Endothelial cell of umbilical vein (primary cell): ENCODE results near the gene NAMPT. TPM values are rescaled to one million over a fixed set of nuclear protein-coding genes. Genes with fewer than 3 reads are reported as not detected.

Experiments
- BruUV-seq: library from RNA; stranded (reverse); fragments of 400-500 nt; replicated peaks from 2 replicates; lab custom pipeline; 2021; lab: Mats Ljungman, UMichigan
- CTCF ChIA-PET: fragments of 300-600, 350-600 bp; sonication (Branson Sonifier 250); formaldehyde crosslinking; loops from one replicate; lab custom pipeline; 2021; ENCODE audit warnings: antibody characterized with exemption, inconsistent platforms; lab: Charles Lee
- POLR2A ChIA-PET: fragments of 300-600, 350-600 bp; sonication (Branson Sonifier 250); formaldehyde crosslinking; loops from one replicate; lab custom pipeline; 2021; ENCODE audit warnings: antibody characterized with exemption, inconsistent platforms; lab: Charles Lee
- DNase-seq: peaks from one replicate; pipeline ENCODE4 v3.0.0-alpha.2; 2011; ENCODE audit warnings: low read depth, low spot score
- FAIRE-seq: peaks from 2 replicates; lab custom pipeline; 2011; peaks lifted over from hg19 to GRCh38; lab: Jason Lieb, UNC
- H2AFZ ChIP-seq: 2 replicates; pipeline ENCODE4 v1.6.0; 2012; ENCODE audit warnings: low read depth, low read length, control low read depth, inconsistent platforms
- H3K27ac ChIP-seq: 2 replicates; pipeline ENCODE4 v1.5.1; 2011; ENCODE audit warnings: low read depth, mild to moderate bottlenecking, control low read depth, low read length, moderate library complexity; ENCODE audit not compliant: insufficient read depth
- H3K27me3 ChIP-seq, 2 experiments: 2 replicates each; pipeline versions ENCODE4 v1.6.0 to v1.6.1; 2011; ENCODE audit warnings: low read length in 2 of 2, mixed read lengths in 1 of 2; ENCODE audit not compliant: control insufficient read depth in 2 of 2, insufficient read depth in 2 of 2
- H3K36me3 ChIP-seq, 2 experiments: 2 replicates in 1 of 2; 3 replicates in 1 of 2; pipeline ENCODE4 v1.5.1; 2011; ENCODE audit warnings: low read length in 2 of 2, mild to moderate bottlenecking in 1 of 2, moderate library complexity in 1 of 2; ENCODE audit not compliant: control insufficient read depth in 2 of 2, insufficient read depth in 2 of 2; ENCODE audit errors: extremely low read depth in 1 of 2
- H3K4me1 ChIP-seq: 3 replicates; pipeline ENCODE4 v1.5.1; 2011; ENCODE audit warnings: mild to moderate bottlenecking, low read length; ENCODE audit not compliant: control insufficient read depth, insufficient read depth; ENCODE audit errors: extremely low read depth
- H3K4me2 ChIP-seq: 2 replicates; pipeline ENCODE4 v1.6.1; 2011; ENCODE audit warnings: low read length, control low read depth, mixed read lengths; ENCODE audit not compliant: insufficient read depth
- H3K4me3 ChIP-seq, 3 experiments: fragments of 200-600 bp in 1 of 3; sonication (generic), shearing (Covaris generic) in 1 of 3; replicated peaks in 1 of 3; 2 replicates each; pipeline ENCODE4 v1.5.1; 2011 to 2016; ENCODE audit warnings: control low read depth in 3 of 3, low read length in 3 of 3, mild to moderate bottlenecking in 2 of 3, inconsistent platforms in 1 of 3, low read depth in 1 of 3, moderate library complexity in 1 of 3; ENCODE audit not compliant: insufficient read depth in 1 of 3
- H3K79me2 ChIP-seq: 2 replicates; pipeline ENCODE4 v1.6.0; 2012; ENCODE audit warnings: low read length, inconsistent platforms; ENCODE audit not compliant: control insufficient read depth, insufficient read depth
- H3K9ac ChIP-seq: replicated peaks from 2 replicates; pipeline ENCODE3; 2011; ENCODE audit warnings: low read length, control low read depth; ENCODE audit not compliant: insufficient read depth; ENCODE audit errors: extremely low read depth
- H3K9me1 ChIP-seq: replicated peaks from 3 replicates; pipeline ENCODE4 v1.6.0; 2011; ENCODE audit warnings: mild to moderate bottlenecking, low read length; ENCODE audit not compliant: control insufficient read depth, insufficient read depth; ENCODE audit errors: extremely low read depth
- H3K9me3 ChIP-seq: replicated peaks from 2 replicates; pipeline ENCODE4 v1.5.1; 2012; ENCODE audit warnings: low read length, inconsistent platforms; ENCODE audit not compliant: control insufficient read depth, insufficient read depth
- H4K20me1 ChIP-seq: replicated peaks from 2 replicates; pipeline ENCODE3; 2011; ENCODE audit warnings: mild to moderate bottlenecking, low read length; ENCODE audit not compliant: control insufficient read depth, insufficient read depth; ENCODE audit errors: extremely low read depth
- EZH2 ChIP-seq: IDR thresholded peaks from 2 replicates; pipeline ENCODE4 v1.6.1; 2012; ENCODE audit warnings: borderline replicate concordance, low read depth, mild to moderate bottlenecking, moderate library complexity, low read length, inconsistent platforms; ENCODE audit not compliant: severe bottlenecking
- FOS ChIP-seq: IDR thresholded peaks from 2 replicates; pipeline ENCODE4 v1.6.1; 2011; ENCODE audit warnings: mild to moderate bottlenecking, low read length, moderate library complexity, borderline replicate concordance; ENCODE audit not compliant: insufficient read depth
- GATA2 ChIP-seq: IDR thresholded peaks from 2 replicates; pipeline ENCODE4 v1.7.0; 2011; ENCODE audit warnings: low read depth, mild to moderate bottlenecking, moderate library complexity, mixed read lengths, low read length; ENCODE audit not compliant: insufficient read length, insufficient read depth
- JUN ChIP-seq: IDR thresholded peaks from 2 replicates; pipeline ENCODE4 v1.6.1; 2011; ENCODE audit warnings: borderline replicate concordance, low read depth; ENCODE audit not compliant: insufficient read length, insufficient read depth
- MAX ChIP-seq: IDR thresholded peaks from 2 replicates; pipeline ENCODE4 v1.6.1; 2011; ENCODE audit not compliant: insufficient read depth, insufficient read length
- MYC ChIP-seq: IDR thresholded peaks from one replicate; pipeline ENCODE4 v1.6.1; 2011; ENCODE audit warnings: mild to moderate bottlenecking, low read depth, low read length
- POLR2A ChIP-seq: IDR thresholded peaks from 2 replicates; pipeline ENCODE4 v1.6.1; 2012; ENCODE audit warnings: low read depth, mild to moderate bottlenecking, control low read depth, low read length
- POLR2AphosphoS5 ChIP-seq: IDR thresholded peaks from 2 replicates; pipeline ENCODE4 v1.6.1; 2012; ENCODE audit warnings: low read depth, mild to moderate bottlenecking, control low read depth, low read length, moderate library complexity; ENCODE audit not compliant: insufficient read depth
- dilution Hi-C: fragments of 300-500 bp; cut with MboI; formaldehyde crosslinking; loops from one replicate; pipeline ENCODE4 v1.15.0; 2019; ENCODE audit warnings: low sequenced_read_pairs; ENCODE audit not compliant: extremely low pct_ligation_motif_present
- intact Hi-C: fragments of 100-400 bp; cut with micrococcal nuclease; formaldehyde crosslinking; loops from one replicate; pipeline ENCODE4 v1.10.0; 2022
- polyA plus RNA-seq, 4 experiments: library from polyadenylated mRNA; depleted of rRNA in 3 of 4; stranded (reverse) in 3 of 4; unstranded in 1 of 4; fragments of >200 nt; gene quantifications; 2 replicates each; pipeline versions ENCODE4 v1.2.1 to v1.2.3, GENCODE V29; 2011 to 2012; ENCODE audit warnings: missing spikeins in 1 of 4
- total RNA-seq: library from RNA; stranded (reverse); gene quantifications from 2 replicates; pipeline ENCODE4 v1.2.3, GENCODE V29; 2021
- TF ChIP-seq, protein P1 (sequence below), 2 donors: IDR thresholded peaks; 1 replicate in 1 of 2; 2 replicates in 1 of 2; pipeline ENCODE4 v1.5.1; 2011; ENCODE audit warnings: low read length in 2 of 2, mild to moderate bottlenecking in 2 of 2, moderate library complexity in 2 of 2, control low read depth in 1 of 2, inconsistent platforms in 1 of 2, low read depth in 1 of 2; ENCODE audit not compliant: insufficient read depth in 1 of 2; ENCODE audit errors: extremely low read depth in 1 of 2

NAMPT gene
- total and polyA plus RNA-seq, 2 donors (not counting 3 experiments of a cell fraction or from before 2014, with no cell fraction given) = 17.5 to 133 TPM

GRCh38 chr7:106236065-106236464 lies 48.7 kb downstream of the NAMPT start:
- intact Hi-C loops (no loop called here), dilution Hi-C loops (no loop called here)
- no peaks in the 10 kb centered on the region for H3K9me3 ChIP-seq
- no peaks in the 10 kb centered on the region for H3K36me3 ChIP-seq
- H2AFZ ChIP-seq = no peak overlapping the region
- H3K4me2 ChIP-seq = no peak overlapping the region
- TF ChIP-seq POLR2AphosphoS5 (no peak), EZH2 (no peak), FOS (no peak), GATA2 (no peak), JUN (no peak), MYC (no peak), POLR2A (no peak), MAX (no peak)
- TF ChIP-seq, protein P1, sequence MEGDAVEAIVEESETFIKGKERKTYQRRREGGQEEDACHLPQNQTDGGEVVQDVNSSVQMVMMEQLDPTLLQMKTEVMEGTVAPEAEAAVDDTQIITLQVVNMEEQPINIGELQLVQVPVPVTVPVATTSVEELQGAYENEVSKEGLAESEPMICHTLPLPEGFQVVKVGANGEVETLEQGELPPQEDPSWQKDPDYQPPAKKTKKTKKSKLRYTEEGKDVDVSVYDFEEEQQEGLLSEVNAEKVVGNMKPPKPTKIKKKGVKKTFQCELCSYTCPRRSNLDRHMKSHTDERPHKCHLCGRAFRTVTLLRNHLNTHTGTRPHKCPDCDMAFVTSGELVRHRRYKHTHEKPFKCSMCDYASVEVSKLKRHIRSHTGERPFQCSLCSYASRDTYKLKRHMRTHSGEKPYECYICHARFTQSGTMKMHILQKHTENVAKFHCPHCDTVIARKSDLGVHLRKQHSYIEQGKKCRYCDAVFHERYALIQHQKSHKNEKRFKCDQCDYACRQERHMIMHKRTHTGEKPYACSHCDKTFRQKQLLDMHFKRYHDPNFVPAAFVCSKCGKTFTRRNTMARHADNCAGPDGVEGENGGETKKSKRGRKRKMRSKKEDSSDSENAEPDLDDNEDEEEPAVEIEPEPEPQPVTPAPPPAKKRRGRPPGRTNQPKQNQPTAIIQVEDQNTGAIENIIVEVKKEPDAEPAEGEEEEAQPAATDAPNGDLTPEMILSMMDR (IDR thresholded peaks at IDR 0.05; ENCODE audit: extremely low read depth in 1 of 2, insufficient read depth in 1 of 2, low read depth in 1 of 2, low read length in 2 of 2) = no peak
- no peaks in the 10 kb centered on the region for H3K9me1 ChIP-seq
- no peak overlapping the region for H3K9ac ChIP-seq
- no peaks in the 10 kb centered on the region for H3K27me3 ChIP-seq
- no peak for DNase-seq
- FAIRE-seq = no peak
- H4K20me1 ChIP-seq = no peaks in the 10 kb centered on the region
- H3K79me2 ChIP-seq = no peaks in the 10 kb centered on the region
- H3K4me1 ChIP-seq = no peaks in the 10 kb centered on the region
- H3K4me3 ChIP-seq = no peak overlapping the region
- no TSS peak for BruUV-seq
- no peak overlapping the region for H3K27ac ChIP-seq
- CTCF ChIA-PET = interaction anchor here (0.9 to 1.3 kb wide), 2 partner anchors 14 to 45 kb away, joined by 3 to 4 read pairs; no protein-coding TSS in a partner anchor
- POLR2A ChIA-PET = no interaction called here
